Measurements from ENCODE around the gene CRIM1.

DNA sequence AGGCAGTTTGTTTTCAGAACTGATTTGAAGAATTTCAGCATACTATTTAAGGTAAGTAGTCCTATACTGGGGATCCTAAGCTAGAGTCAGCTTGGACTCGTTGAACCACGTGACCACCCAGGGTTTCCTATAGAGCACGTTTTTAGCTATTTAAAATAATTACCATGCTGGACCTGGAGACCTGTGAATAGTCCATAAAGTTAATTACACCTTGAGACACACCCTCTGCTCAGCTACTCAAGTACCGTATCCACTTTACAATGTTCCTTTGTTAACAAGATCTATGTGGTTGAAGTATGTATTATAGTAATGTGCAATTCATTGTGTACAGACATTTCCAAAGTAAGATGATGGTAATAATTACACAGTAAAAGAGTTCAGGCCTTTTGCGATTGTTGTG, 67.6 kb downstream of the CRIM1 start:
- TF ChIP-seq, protein P1, sequence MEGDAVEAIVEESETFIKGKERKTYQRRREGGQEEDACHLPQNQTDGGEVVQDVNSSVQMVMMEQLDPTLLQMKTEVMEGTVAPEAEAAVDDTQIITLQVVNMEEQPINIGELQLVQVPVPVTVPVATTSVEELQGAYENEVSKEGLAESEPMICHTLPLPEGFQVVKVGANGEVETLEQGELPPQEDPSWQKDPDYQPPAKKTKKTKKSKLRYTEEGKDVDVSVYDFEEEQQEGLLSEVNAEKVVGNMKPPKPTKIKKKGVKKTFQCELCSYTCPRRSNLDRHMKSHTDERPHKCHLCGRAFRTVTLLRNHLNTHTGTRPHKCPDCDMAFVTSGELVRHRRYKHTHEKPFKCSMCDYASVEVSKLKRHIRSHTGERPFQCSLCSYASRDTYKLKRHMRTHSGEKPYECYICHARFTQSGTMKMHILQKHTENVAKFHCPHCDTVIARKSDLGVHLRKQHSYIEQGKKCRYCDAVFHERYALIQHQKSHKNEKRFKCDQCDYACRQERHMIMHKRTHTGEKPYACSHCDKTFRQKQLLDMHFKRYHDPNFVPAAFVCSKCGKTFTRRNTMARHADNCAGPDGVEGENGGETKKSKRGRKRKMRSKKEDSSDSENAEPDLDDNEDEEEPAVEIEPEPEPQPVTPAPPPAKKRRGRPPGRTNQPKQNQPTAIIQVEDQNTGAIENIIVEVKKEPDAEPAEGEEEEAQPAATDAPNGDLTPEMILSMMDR (IDR thresholded peaks at IDR 0.05; ENCODE audit: low read length): no peak
- TF ChIP-seq EZH2 (optimal IDR thresholded peaks at IDR 0.05; ENCODE audit: low read depth, low read length): no peak
